H9 (cell line): ENCODE data around the gene ZNF503. TPM values are rescaled to one million over a fixed set of nuclear protein-coding genes. Genes with fewer than 3 reads are reported as not detected.

ENCODE experiments used
- DNase-seq: peaks from one replicate; pipeline ENCODE4 v3.0.0-alpha.2; 2017
- H2AFZ ChIP-seq: one replicate; pipeline ENCODE4 v1.6.1; 2013; ENCODE audit warnings: mild to moderate bottlenecking, low read length, control low read depth, moderate library complexity
- H2AK5ac ChIP-seq: 2 replicates; pipeline ENCODE4 v1.6.1; 2013; ENCODE audit warnings: low read length, control low read depth, mixed read lengths; ENCODE audit not compliant: insufficient read length
- H2BK120ac ChIP-seq: one replicate; pipeline ENCODE4 v1.6.1; 2013; ENCODE audit warnings: low read depth, mild to moderate bottlenecking, low read length, control low read depth, inconsistent platforms; ENCODE audit not compliant: poor library complexity, severe bottlenecking
- H2BK12ac ChIP-seq: 2 replicates; pipeline ENCODE4 v1.6.1; 2013; ENCODE audit warnings: low read length, control low read depth, mixed read lengths, low read depth; ENCODE audit not compliant: insufficient read length
- H2BK15ac ChIP-seq: 2 replicates; pipeline ENCODE4 v1.6.1; 2013; ENCODE audit warnings: low read depth, low read length, control low read depth
- H2BK20ac ChIP-seq: one replicate; pipeline ENCODE4 v1.6.1; 2013; ENCODE audit warnings: low read depth, mild to moderate bottlenecking, low read length, control low read depth, inconsistent platforms; ENCODE audit not compliant: poor library complexity, severe bottlenecking
- H2BK5ac ChIP-seq: 2 replicates; pipeline ENCODE4 v1.6.1; 2013; ENCODE audit warnings: low read length, control low read depth, mixed read lengths; ENCODE audit not compliant: insufficient read length
- H3K14ac ChIP-seq: 2 replicates; pipeline ENCODE4 v1.6.1; 2013; ENCODE audit warnings: low read length, control low read depth; ENCODE audit not compliant: insufficient read depth
- H3K18ac ChIP-seq: 2 replicates; pipeline ENCODE4 v1.6.1; 2013; ENCODE audit warnings: low read depth, mild to moderate bottlenecking, mixed read lengths, low read length, control low read depth; ENCODE audit not compliant: insufficient read length
- H3K23ac ChIP-seq: 2 replicates; pipeline ENCODE4 v1.6.1; 2013; ENCODE audit warnings: low read length, control low read depth, mixed read lengths, low read depth; ENCODE audit not compliant: insufficient read length
- H3K23me2 ChIP-seq: 2 replicates; pipeline ENCODE4 v1.6.1; 2013; ENCODE audit warnings: low read depth, mild to moderate bottlenecking, mixed read lengths, low read length, control low read depth; ENCODE audit not compliant: insufficient read length, poor library complexity, severe bottlenecking
- H3K27ac ChIP-seq: 2 replicates; pipeline ENCODE4 v1.5.1; 2013; ENCODE audit warnings: low read length, control low read depth, mixed read lengths, low read depth; ENCODE audit not compliant: insufficient read length
- H3K27me3 ChIP-seq: 2 replicates; pipeline ENCODE4 v1.6.1; 2013; ENCODE audit warnings: low read length, control low read depth, inconsistent platforms; ENCODE audit not compliant: insufficient read depth
- H3K4ac ChIP-seq: 2 replicates; pipeline ENCODE4 v1.6.1; 2013; ENCODE audit warnings: low read depth, mild to moderate bottlenecking, control low read depth, inconsistent platforms, low read length, moderate library complexity
- H3K4me1 ChIP-seq: 2 replicates; pipeline ENCODE4 v1.6.1; 2013; ENCODE audit warnings: low read length, control low read depth, inconsistent platforms; ENCODE audit not compliant: insufficient read depth
- H3K4me2 ChIP-seq: 2 replicates; pipeline ENCODE4 v1.6.1; 2013; ENCODE audit warnings: low read length, control low read depth, mixed read lengths; ENCODE audit not compliant: insufficient read length, insufficient read depth
- H3K56ac ChIP-seq: 2 replicates; pipeline ENCODE4 v1.6.1; 2013; ENCODE audit warnings: low read depth, mild to moderate bottlenecking, mixed read lengths, low read length, control low read depth; ENCODE audit not compliant: insufficient read length
- H3K79me1 ChIP-seq: 2 replicates; pipeline ENCODE4 v1.6.1; 2013; ENCODE audit warnings: low read depth, mild to moderate bottlenecking, moderate library complexity, low read length, control low read depth, inconsistent platforms; ENCODE audit not compliant: insufficient read depth, poor library complexity, severe bottlenecking
- H3K79me2 ChIP-seq: 2 replicates; pipeline ENCODE4 v1.6.1; 2013; ENCODE audit warnings: low read length, control low read depth, inconsistent platforms; ENCODE audit not compliant: insufficient read depth
- H3K9ac ChIP-seq: 2 replicates; pipeline ENCODE4 v1.6.1; 2013; ENCODE audit warnings: low read length, control low read depth, mixed read lengths; ENCODE audit not compliant: insufficient read length; ENCODE audit errors: extremely low read depth
- H3K9me3 ChIP-seq: one replicate; pipeline ENCODE4 v1.6.1; 2013; ENCODE audit warnings: low read depth, low read length, inconsistent platforms; ENCODE audit not compliant: control insufficient read depth
- H3T11ph ChIP-seq: one replicate; pipeline ENCODE4 v1.6.1; 2013; ENCODE audit warnings: mild to moderate bottlenecking, low read length, control low read depth, inconsistent platforms
- H4K20me1 ChIP-seq: one replicate; pipeline ENCODE4 v1.6.1; 2013; ENCODE audit not compliant: control insufficient read depth, insufficient read length, insufficient read depth
- H4K5ac ChIP-seq: 2 replicates; pipeline ENCODE4 v1.6.1; 2013; ENCODE audit warnings: low read depth, mild to moderate bottlenecking, mixed read lengths, low read length, control low read depth; ENCODE audit not compliant: insufficient read length
- H4K8ac ChIP-seq: replicated peaks from 2 replicates; pipeline ENCODE4 v1.6.1; 2013; ENCODE audit warnings: low read length, control low read depth, mixed read lengths, low read depth; ENCODE audit not compliant: insufficient read length
- H4K91ac ChIP-seq: 2 replicates; pipeline ENCODE4 v1.6.1; 2013; ENCODE audit warnings: low read depth, mild to moderate bottlenecking, moderate library complexity, mixed read lengths, low read length, control low read depth; ENCODE audit not compliant: insufficient read length
- H3K27ac Mint-ChIP-seq, 3 experiments: 2 replicates in 2 of 3; 3 replicates in 1 of 3; pipeline ENCODE4 v1.8.0; 2020 to 2021; ENCODE audit warnings: mixed read lengths in 3 of 3, mild to moderate bottlenecking in 1 of 3, moderate library complexity in 1 of 3
- H3K27me3 Mint-ChIP-seq: 2 replicates; pipeline ENCODE4 v1.8.0; 2021; ENCODE audit warnings: low read depth, mild to moderate bottlenecking, moderate library complexity, mixed read lengths
- H3K36me3 Mint-ChIP-seq, 3 experiments: 2 replicates in 2 of 3; 3 replicates in 1 of 3; pipeline ENCODE4 v1.8.0; 2020 to 2021; ENCODE audit warnings: low read depth in 3 of 3, mixed read lengths in 3 of 3; ENCODE audit not compliant: insufficient read depth in 1 of 3
- H3K4me1 Mint-ChIP-seq, 2 experiments: 2 replicates each; pipeline ENCODE4 v1.8.0; 2020; ENCODE audit warnings: mixed read lengths in 2 of 2
- H3K4me3 Mint-ChIP-seq, 2 experiments: 2 replicates in 1 of 2; 3 replicates in 1 of 2; pipeline ENCODE4 v1.8.0; 2020 to 2021; ENCODE audit warnings: mild to moderate bottlenecking in 2 of 2, mixed read lengths in 2 of 2, moderate library complexity in 1 of 2
- H3K9me3 Mint-ChIP-seq, 2 experiments: 2 replicates in 1 of 2; 3 replicates in 1 of 2; pipeline ENCODE4 v1.8.0; 2020; ENCODE audit warnings: mild to moderate bottlenecking in 2 of 2, mixed read lengths in 2 of 2, moderate library complexity in 1 of 2
- total RNA-seq: library from RNA; stranded (reverse); gene quantifications from 2 replicates; pipeline ENCODE4 v1.2.1, GENCODE V29; 2021
- TF ChIP-seq, protein P1 (sequence below): fragments of 200-600 bp; sonication (generic); conservative IDR thresholded peaks from 3 replicates; pipeline ENCODE4 v1.8.0; 2021; ENCODE audit warnings: antibody characterized with exemption, mild to moderate bottlenecking

ZNF503 gene
- total RNA-seq, 1 experiment from 2014 or later: 0.09 TPM

DNA sequence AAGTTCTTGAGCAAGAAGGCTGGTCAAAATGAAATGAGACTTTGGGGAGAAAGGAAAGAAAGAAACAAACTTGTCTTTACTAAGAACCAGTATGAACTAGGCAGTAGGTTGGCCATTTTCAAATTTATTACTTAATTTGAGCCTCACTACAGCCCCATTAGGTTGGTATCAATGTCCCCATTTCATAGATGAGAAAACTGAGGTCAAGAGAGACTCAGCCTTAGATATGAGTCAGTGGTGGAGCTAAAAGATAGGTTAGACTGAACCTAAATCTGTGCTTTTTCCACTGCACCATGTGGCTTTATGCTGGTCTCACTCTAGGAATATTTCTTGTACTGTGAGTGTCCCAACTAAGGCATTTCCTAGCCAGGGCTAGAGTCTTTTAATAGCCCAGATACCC, 8.8 kb downstream of the ZNF503 start:
- H2BK20ac ChIP-seq: no peak overlapping the region
- no peak overlapping the region for H3K9ac ChIP-seq
- no peak overlapping the region for H4K91ac ChIP-seq
- no peak overlapping the region for H2BK120ac ChIP-seq
- no peak overlapping the region for H4K5ac ChIP-seq
- H2BK12ac ChIP-seq: no peak overlapping the region
- H3K27me3 Mint-ChIP-seq: peaks cover 98% of the 10 kb centered on the region
- no peak overlapping the region for H2AFZ ChIP-seq
- H3K23ac ChIP-seq: no peak overlapping the region
- no peak overlapping the region for H3K27ac ChIP-seq
- TF ChIP-seq, protein P1, sequence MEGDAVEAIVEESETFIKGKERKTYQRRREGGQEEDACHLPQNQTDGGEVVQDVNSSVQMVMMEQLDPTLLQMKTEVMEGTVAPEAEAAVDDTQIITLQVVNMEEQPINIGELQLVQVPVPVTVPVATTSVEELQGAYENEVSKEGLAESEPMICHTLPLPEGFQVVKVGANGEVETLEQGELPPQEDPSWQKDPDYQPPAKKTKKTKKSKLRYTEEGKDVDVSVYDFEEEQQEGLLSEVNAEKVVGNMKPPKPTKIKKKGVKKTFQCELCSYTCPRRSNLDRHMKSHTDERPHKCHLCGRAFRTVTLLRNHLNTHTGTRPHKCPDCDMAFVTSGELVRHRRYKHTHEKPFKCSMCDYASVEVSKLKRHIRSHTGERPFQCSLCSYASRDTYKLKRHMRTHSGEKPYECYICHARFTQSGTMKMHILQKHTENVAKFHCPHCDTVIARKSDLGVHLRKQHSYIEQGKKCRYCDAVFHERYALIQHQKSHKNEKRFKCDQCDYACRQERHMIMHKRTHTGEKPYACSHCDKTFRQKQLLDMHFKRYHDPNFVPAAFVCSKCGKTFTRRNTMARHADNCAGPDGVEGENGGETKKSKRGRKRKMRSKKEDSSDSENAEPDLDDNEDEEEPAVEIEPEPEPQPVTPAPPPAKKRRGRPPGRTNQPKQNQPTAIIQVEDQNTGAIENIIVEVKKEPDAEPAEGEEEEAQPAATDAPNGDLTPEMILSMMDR: no peak
- no peaks in the 10 kb centered on the region for H4K20me1 ChIP-seq
- H3K4me1 ChIP-seq: no peaks in the 10 kb centered on the region; the same call in 1 of the 2 replicates
- no peak overlapping the region for H3K4me3 Mint-ChIP-seq
- no peak overlapping the region for H2BK15ac ChIP-seq
- no peak overlapping the region for H3K18ac ChIP-seq
- H3K23me2 ChIP-seq: peaks cover 2% of the 10 kb centered on the region
- peaks cover 41% of the 10 kb centered on the region for H3K27me3 ChIP-seq
- H2AK5ac ChIP-seq: no peak overlapping the region
- H3K27ac Mint-ChIP-seq: no peak overlapping the region
- no peak overlapping the region for H3K4ac ChIP-seq
- H3K79me2 ChIP-seq: no peaks in the 10 kb centered on the region
- no peaks in the 10 kb centered on the region for H3K79me1 ChIP-seq
- H4K8ac ChIP-seq: no peak overlapping the region
- peaks cover 0 to 8% of the 10 kb centered on the region in 2 experiments; a peak in 1 of 5 replicates for H3K9me3 Mint-ChIP-seq
- H3K4me2 ChIP-seq: no peak overlapping the region
- H3T11ph ChIP-seq: no peak overlapping the region
- no peaks in the 10 kb centered on the region; a peak in 1 of 7 replicates for H3K36me3 Mint-ChIP-seq
- H3K4me1 Mint-ChIP-seq: peaks cover 6 to 14% of the 10 kb centered on the region in 2 experiments
- DNase-seq: no peak
- no peak overlapping the region for H3K14ac ChIP-seq
- no peaks in the 10 kb centered on the region for H3K9me3 ChIP-seq
- H2BK5ac ChIP-seq: no peak overlapping the region
- H3K56ac ChIP-seq: no peak overlapping the region
